Right renal pelvis (tissue), 4 donors: Measurements from ENCODE around the gene KLC4. TPM values are rescaled to one million over a fixed set of nuclear protein-coding genes. Genes with fewer than 3 reads are reported as not detected.

ENCODE experiments used
- DNase-seq, 4 donors: peaks; one replicate each; pipeline ENCODE4 v3.0.0-alpha.2; 2013; ENCODE audit warnings: low read depth in 4 of 4, low spot score in 3 of 4, missing footprints in 1 of 4
- polyA plus RNA-seq, 4 donors: library from polyadenylated mRNA; unstranded; fragments of 120-200 nt; gene quantifications; one replicate each; pipeline ENCODE4 v1.2.1, GENCODE V29; 2013; ENCODE audit not compliant: insufficient read length in 4 of 4

Gene KLC4
- polyA plus RNA-seq, 4 donors = 46.2 to 60.0 (median 53.8) TPM

DNA sequence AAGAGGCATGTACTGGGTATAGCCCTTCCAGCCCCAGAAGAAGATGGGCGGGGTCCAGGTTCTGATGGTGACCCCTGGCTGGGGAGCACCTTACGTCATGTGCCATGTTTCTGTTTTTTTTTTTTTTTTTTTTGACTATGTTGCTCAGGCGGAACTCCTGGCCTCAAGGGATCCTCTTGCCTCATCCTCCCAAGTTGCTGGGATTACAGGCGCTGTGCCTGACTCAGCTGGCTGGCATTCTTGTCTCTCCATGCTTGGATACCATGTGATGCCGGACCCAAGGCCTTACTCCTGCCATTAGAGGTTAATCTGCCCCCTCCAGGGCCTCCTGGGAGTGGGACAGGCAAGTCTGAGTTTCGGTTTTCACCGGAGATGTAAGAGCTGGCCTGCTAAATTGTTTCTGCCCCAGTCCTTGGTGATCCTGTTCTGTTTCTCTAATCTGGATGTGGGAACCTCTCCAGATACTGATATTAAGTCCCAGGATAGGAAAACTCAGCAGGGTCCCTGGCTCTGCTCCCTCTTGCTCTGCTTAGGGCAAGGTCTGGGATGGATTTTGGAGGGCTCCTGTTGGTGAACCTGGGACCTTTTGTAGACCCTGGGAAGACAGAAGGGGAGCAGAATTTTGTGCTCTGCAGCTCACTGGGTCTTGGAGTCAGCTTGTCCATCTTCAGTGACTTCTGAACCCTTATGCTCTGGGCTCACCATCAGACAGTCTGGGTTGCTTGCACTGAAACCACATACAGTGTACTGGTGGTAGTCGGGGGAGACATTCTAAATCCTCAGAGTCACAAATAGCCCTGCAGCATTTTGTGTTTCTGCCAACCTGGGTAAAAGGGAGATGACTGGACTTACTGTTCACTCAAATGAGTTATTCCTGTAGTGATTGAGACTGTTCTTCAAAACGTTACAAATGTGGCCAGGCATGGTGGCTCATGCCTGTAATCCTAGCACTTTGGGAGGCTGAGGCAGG lies 61.8 kb downstream of the KLC4 start:
- DNase-seq = no peak

DNA sequence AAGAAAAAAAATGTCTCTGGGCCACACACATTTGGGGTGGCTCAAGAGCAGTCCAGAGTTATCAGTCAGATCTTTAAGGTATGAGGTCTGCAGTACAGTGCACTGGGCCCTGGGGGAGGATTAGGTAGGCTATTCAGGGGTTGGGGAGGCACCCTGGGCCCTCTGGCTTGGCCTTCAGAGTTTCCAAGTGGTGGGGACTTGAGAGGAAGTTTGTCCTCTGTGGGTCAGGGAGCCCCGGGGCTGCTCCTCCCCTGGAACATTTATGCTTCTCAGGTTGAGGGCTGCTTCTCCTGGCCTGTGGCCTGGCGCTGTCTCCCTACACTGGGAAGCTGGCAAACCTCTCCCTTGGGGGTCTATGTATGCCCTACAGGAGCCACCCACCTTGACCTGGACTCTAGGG lies 62.7 kb downstream of the KLC4 start:
- no peak for DNase-seq

DNA sequence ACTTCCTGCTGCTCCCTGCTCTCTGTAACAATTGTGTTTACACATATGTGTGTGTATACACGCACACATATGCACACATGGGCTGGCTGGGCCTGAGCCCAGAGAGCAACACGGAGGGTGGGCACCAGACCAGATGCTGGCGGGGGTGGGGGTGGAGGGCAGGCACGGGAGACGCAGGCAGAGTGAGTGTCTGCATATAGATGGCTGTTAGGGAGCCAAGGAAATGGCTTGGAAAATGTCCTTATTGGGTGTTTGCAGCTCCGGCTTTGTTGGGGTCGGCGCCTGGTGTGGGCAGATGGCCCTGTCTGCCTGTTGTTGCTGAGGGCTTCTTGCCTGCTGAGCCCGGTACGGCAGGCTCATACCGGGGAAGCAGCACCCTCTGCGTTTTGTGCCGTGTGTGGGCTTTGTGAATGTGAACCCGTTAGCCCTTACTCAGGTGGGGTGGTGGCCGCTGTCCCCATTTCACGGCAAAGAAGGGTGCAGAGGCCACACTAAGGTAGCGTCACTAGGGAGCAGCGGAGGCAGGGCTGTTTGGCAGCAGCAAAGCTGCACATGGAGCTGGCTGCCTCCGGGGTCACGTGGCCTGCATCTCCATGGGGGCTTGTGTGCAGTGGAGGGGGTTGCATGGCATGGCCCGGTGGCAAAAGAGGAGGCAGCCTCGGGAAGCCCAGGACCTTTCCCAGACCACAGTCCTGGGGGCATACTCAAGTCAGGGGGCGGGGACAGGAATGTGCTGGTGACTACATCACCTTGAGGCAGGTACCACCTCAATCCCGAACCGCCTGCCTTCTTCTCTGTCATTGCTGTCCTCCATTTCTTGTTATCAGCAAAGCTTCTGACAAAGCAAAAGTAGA lies 64.3 kb downstream of the KLC4 start:
- no peak for DNase-seq

DNA sequence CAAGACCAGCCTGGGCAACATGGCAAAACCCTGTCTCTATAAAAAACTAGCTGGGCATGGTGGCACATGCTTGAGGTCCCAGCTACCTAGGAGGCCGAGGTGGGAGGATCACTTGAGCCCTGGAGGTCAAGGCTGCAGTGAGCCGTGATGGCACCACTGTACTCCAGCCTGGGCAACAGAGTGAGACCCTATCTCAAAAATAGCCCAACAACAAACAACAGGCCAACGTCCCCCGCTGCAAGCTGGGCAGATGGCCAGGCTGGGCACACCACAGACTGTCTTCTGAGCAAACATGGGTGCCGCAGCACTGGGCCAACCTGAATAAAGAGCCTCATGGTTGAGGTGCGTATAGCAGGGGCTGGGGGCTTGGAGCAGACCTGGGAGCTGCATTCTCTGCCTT lies 65.0 kb downstream of the KLC4 start:
- no peak for DNase-seq

Other genes starting within 250 kb of the KLC4 start
- gene RPL7L1, start 180.0 kb upstream of the KLC4 start, polyA plus RNA-seq = 100 to 1,000 TPM; 104 to 119 (median 111) TPM
- under 1 TPM in 3 of 4 donors, not detected in 1; 0.15 to 0.36 (median 0.30) TPM for gene PTCRA, start 143.6 kb upstream of the KLC4 start, polyA plus RNA-seq
- 10 to 100 TPM; 54.2 to 65.9 (median 61.5) TPM for gene CNPY3, start 130.2 kb upstream of the KLC4 start, polyA plus RNA-seq
- gene GNMT, start 98.9 kb upstream of the KLC4 start, polyA plus RNA-seq = 1 to 10 TPM in 2 of 4 donors, under 1 TPM in 2; 0.72 to 1.1 (median 0.95) TPM
- gene PEX6, start 80.5 kb upstream of the KLC4 start, polyA plus RNA-seq = 10 to 100 TPM; 20.5 to 24.5 (median 22.4) TPM
- gene PPP2R5D, start 75.1 kb upstream of the KLC4 start, polyA plus RNA-seq = 10 to 100 TPM; 63.3 to 70.8 (median 66.6) TPM
- gene MEA1, start 45.7 kb upstream of the KLC4 start, polyA plus RNA-seq = 10 to 100 TPM; 86.6 to 99.6 (median 89.4) TPM
- 100 to 1,000 TPM in 2 of 4 donors, 10 to 100 TPM in 2; 98.2 to 109 (median 99.7) TPM for gene KLHDC3, start 45.4 kb upstream of the KLC4 start, polyA plus RNA-seq
- 10 to 100 TPM; 56.2 to 59.8 (median 59.4) TPM for gene RRP36, start 38.0 kb upstream of the KLC4 start, polyA plus RNA-seq
- 10 to 100 TPM; 49.4 to 56.9 (median 50.7) TPM for gene CUL7, start 5.8 kb upstream of the KLC4 start, polyA plus RNA-seq
- gene MRPL2, start 197 bp upstream of the KLC4 start, polyA plus RNA-seq = 10 to 100 TPM; 60.4 to 71.6 (median 62.7) TPM
- 100 to 1,000 TPM; 234 to 249 (median 244) TPM for gene PTK7, start 16.7 kb downstream of the KLC4 start, polyA plus RNA-seq
- 10 to 100 TPM; 31.3 to 33.1 (median 31.5) TPM for gene SRF, start 111.6 kb downstream of the KLC4 start, polyA plus RNA-seq
- gene CUL9, start 122.6 kb downstream of the KLC4 start, polyA plus RNA-seq = 10 to 100 TPM; 29.7 to 35.3 (median 32.5) TPM
- gene DNPH1, start 169.8 kb downstream of the KLC4 start, polyA plus RNA-seq = 100 to 1,000 TPM in 1 of 4 donors, 10 to 100 TPM in 3; 52.9 to 104 (median 59.9) TPM
- gene TTBK1, start 183.8 kb downstream of the KLC4 start, polyA plus RNA-seq = under 1 TPM; 0.25 to 0.39 (median 0.28) TPM
- 1 to 10 TPM in 1 of 4 donors, under 1 TPM in 3; 0.24 to 2.5 (median 0.86) TPM for gene SLC22A7, start 238.6 kb downstream of the KLC4 start, polyA plus RNA-seq
- gene CRIP3, start 249.2 kb downstream of the KLC4 start, polyA plus RNA-seq = 1 to 10 TPM; 2.2 to 3.9 (median 3.7) TPM